GM23338 (cell line): ENCODE data around the gene NEK4. TPM values are rescaled to one million over a fixed set of nuclear protein-coding genes. Genes with fewer than 3 reads are reported as not detected.

ENCODE experiments used
- ATAC-seq: fragments of 200-7000 bp; cut with Tn5 transposase; 3 replicates; pipeline ENCODE4 v1.9.1; 2020
- DNase-seq: peaks from one replicate; pipeline ENCODE4 v3.0.0-alpha.2; 2015; ENCODE audit warnings: low spot score
- H2AFZ ChIP-seq: fragments of 200-600 bp; sonication (generic); 2 replicates; pipeline ENCODE4 v1.8.0; 2016; ENCODE audit warnings: antibody characterized with exemption, mild to moderate bottlenecking, moderate library complexity
- H3F3A ChIP-seq: fragments of 200-600 bp; sonication (generic); replicated peaks from 2 replicates; pipeline ENCODE4 v1.8.0; 2017; ENCODE audit warnings: antibody characterized with exemption, mixed run types, low read depth
- H3K27ac ChIP-seq: fragments of 200-600 bp; sonication (generic); 2 replicates; pipeline ENCODE4 v1.6.1; 2016; ENCODE audit warnings: low read depth
- H3K27me3 ChIP-seq: fragments of 200-600 bp; sonication (generic); 2 replicates; pipeline ENCODE4 v1.8.0; 2016; ENCODE audit warnings: mild to moderate bottlenecking, mixed run types, moderate library complexity; ENCODE audit not compliant: insufficient read depth
- H3K36me3 ChIP-seq: fragments of 200-600 bp; sonication (generic); 2 replicates; pipeline ENCODE4 v1.8.0; 2016; ENCODE audit warnings: mild to moderate bottlenecking; ENCODE audit not compliant: insufficient read depth
- H3K4me1 ChIP-seq: fragments of 200-600 bp; sonication (generic); 2 replicates; pipeline ENCODE4 v1.8.0; 2016; ENCODE audit warnings: mild to moderate bottlenecking, moderate library complexity; ENCODE audit not compliant: insufficient read depth
- H3K4me2 ChIP-seq: fragments of 200-600 bp; sonication (generic); 2 replicates; pipeline ENCODE4 v1.7.1; 2017; ENCODE audit warnings: mixed run types
- H3K4me3 ChIP-seq: fragments of 200-600 bp; sonication (generic); 2 replicates; pipeline ENCODE4 v1.6.1; 2016; ENCODE audit warnings: mixed run types
- H3K79me2 ChIP-seq: fragments of 200-600 bp; sonication (generic); replicated peaks from 2 replicates; pipeline ENCODE4 v1.8.0; 2017; ENCODE audit warnings: mild to moderate bottlenecking; ENCODE audit not compliant: insufficient read depth
- H3K9me2 ChIP-seq: fragments of 200-600 bp; sonication (generic); 2 replicates; pipeline ENCODE4 v1.8.0; 2017; ENCODE audit not compliant: insufficient read depth
- H4K20me1 ChIP-seq: fragments of 200-600 bp; sonication (generic); replicated peaks from 2 replicates; pipeline ENCODE4 v1.8.0; 2017; ENCODE audit warnings: mild to moderate bottlenecking; ENCODE audit not compliant: insufficient read depth
- H3K27ac Mint-ChIP-seq: 2 replicates; pipeline ENCODE4 v1.8.0; 2020; ENCODE audit warnings: inconsistent platforms, mild to moderate bottlenecking, moderate library complexity, mixed read lengths
- H3K27me3 Mint-ChIP-seq: 3 replicates; pipeline ENCODE4 v1.8.0; 2022; ENCODE audit warnings: low read depth, mild to moderate bottlenecking, moderate library complexity, mixed read lengths, inconsistent platforms; ENCODE audit not compliant: insufficient read depth, poor library complexity
- H3K36me3 Mint-ChIP-seq: 3 replicates; pipeline ENCODE4 v1.8.0; 2021; ENCODE audit warnings: low read depth, mild to moderate bottlenecking, inconsistent platforms, moderate library complexity, mixed read lengths
- H3K4me1 Mint-ChIP-seq: 3 replicates; pipeline ENCODE4 v1.8.0; 2020; ENCODE audit warnings: mild to moderate bottlenecking, inconsistent platforms, mixed read lengths
- H3K4me3 Mint-ChIP-seq: 3 replicates; pipeline ENCODE4 v1.8.0; 2021; ENCODE audit warnings: moderate library complexity, mild to moderate bottlenecking, inconsistent platforms, mixed read lengths
- H3K9me3 Mint-ChIP-seq: 3 replicates; pipeline ENCODE4 v1.8.0; 2020; ENCODE audit warnings: moderate library complexity, mild to moderate bottlenecking, inconsistent platforms, mixed read lengths
- JUNB ChIP-seq: IDR thresholded peaks from one replicate; pipeline ENCODE4 v1.6.1; 2016; ENCODE audit warnings: antibody characterized with exemption; ENCODE audit not compliant: unreplicated experiment
- REST ChIP-seq: IDR thresholded peaks from one replicate; pipeline ENCODE4 v1.6.1; 2018; ENCODE audit warnings: antibody characterized with exemption; ENCODE audit not compliant: unreplicated experiment
- ZNF114 ChIP-seq: fragments of 250-450 bp; sonication (Bioruptor Pico); IDR thresholded peaks from 2 replicates; pipeline ENCODE4 v1.5.0; 2020; ENCODE audit warnings: mild to moderate bottlenecking, moderate library complexity
- polyA plus RNA-seq: library from polyadenylated mRNA; unstranded; fragments of >200 nt; fragmentation: Nextera tagmentation; extraction: Ambion mirVana; gene quantifications from 2 replicates; pipeline ENCODE4 v1.2.1, GENCODE V29; 2016
- total RNA-seq: library from RNA; depleted of rRNA; stranded (reverse); fragments of >200 nt; shearing (Covaris generic); gene quantifications from 2 replicates; pipeline ENCODE4 v1.2.3, GENCODE V29; 2014
- TF ChIP-seq, protein P1 (sequence below): fragments of 250-450 bp; sonication (Bioruptor Pico); IDR thresholded peaks from 2 replicates; pipeline ENCODE4 v1.5.0; 2020; ENCODE audit warnings: mild to moderate bottlenecking, moderate library complexity

NEK4 gene
- total and polyA plus RNA-seq, 2 experiments from 2014 or later, result 8.6 to 42.7 TPM

DNA sequence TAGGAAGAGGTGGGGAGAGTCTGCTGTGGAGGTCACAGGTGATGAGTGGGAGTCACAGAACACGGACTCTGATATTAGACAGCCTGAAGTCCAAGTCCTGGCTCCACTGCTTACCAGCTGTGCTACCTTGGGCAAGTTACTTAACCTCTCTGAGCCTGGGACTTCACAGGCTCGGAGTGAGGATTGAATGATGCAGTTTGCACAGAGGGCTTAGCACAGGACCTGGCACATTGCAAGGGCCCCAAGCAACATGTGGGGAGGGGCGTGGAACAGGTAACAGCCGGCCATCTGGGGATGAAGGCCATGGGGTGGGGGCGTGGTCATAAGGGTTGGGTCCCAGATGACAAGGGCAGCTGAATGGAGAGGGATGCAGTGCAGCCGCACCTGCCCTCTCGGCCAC is 19.6 kb upstream of the NEK4 start (continued):
- TF ChIP-seq, protein P1, sequence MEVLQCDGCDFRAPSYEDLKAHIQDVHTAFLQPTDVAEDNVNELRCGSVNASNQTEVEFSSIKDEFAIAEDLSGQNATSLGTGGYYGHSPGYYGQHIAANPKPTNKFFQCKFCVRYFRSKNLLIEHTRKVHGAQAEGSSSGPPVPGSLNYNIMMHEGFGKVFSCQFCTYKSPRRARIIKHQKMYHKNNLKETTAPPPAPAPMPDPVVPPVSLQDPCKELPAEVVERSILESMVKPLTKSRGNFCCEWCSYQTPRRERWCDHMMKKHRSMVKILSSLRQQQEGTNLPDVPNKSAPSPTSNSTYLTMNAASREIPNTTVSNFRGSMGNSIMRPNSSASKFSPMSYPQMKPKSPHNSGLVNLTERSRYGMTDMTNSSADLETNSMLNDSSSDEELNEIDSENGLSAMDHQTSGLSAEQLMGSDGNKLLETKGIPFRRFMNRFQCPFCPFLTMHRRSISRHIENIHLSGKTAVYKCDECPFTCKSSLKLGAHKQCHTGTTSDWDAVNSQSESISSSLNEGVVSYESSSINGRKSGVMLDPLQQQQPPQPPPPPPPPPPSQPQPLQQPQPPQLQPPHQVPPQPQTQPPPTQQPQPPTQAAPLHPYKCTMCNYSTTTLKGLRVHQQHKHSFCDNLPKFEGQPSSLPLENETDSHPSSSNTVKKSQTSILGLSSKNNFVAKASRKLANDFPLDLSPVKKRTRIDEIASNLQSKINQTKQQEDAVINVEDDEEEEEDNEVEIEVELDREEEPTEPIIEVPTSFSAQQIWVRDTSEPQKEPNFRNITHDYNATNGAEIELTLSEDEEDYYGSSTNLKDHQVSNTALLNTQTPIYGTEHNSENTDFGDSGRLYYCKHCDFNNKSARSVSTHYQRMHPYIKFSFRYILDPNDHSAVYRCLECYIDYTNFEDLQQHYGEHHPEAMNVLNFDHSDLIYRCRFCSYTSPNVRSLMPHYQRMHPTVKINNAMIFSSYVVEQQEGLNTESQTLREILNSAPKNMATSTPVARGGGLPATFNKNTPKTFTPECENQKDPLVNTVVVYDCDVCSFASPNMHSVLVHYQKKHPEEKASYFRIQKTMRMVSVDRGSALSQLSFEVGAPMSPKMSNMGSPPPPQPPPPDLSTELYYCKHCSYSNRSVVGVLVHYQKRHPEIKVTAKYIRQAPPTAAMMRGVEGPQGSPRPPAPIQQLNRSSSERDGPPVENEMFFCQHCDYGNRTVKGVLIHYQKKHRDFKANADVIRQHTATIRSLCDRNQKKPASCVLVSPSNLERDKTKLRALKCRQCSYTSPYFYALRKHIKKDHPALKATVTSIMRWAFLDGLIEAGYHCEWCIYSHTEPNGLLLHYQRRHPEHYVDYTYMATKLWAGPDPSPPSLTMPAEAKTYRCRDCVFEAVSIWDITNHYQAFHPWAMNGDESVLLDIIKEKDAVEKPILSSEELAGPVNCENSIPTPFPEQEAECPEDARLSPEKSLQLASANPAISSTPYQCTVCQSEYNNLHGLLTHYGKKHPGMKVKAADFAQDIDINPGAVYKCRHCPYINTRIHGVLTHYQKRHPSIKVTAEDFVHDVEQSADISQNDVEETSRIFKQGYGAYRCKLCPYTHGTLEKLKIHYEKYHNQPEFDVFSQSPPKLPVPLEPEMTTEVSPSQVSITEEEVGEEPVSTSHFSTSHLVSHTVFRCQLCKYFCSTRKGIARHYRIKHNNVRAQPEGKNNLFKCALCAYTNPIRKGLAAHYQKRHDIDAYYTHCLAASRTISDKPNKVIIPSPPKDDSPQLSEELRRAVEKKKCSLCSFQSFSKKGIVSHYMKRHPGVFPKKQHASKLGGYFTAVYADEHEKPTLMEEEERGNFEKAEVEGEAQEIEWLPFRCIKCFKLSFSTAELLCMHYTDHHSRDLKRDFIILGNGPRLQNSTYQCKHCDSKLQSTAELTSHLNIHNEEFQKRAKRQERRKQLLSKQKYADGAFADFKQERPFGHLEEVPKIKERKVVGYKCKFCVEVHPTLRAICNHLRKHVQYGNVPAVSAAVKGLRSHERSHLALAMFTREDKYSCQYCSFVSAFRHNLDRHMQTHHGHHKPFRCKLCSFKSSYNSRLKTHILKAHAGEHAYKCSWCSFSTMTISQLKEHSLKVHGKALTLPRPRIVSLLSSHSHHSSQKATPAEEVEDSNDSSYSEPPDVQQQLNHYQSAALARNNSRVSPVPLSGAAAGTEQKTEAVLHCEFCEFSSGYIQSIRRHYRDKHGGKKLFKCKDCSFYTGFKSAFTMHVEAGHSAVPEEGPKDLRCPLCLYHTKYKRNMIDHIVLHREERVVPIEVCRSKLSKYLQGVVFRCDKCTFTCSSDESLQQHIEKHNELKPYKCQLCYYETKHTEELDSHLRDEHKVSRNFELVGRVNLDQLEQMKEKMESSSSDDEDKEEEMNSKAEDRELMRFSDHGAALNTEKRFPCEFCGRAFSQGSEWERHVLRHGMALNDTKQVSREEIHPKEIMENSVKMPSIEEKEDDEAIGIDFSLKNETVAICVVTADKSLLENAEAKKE (CRISPR knock-in tag), result no peak
- TF ChIP-seq JUNB (no peak), ZNF114 (no peak)

DNA sequence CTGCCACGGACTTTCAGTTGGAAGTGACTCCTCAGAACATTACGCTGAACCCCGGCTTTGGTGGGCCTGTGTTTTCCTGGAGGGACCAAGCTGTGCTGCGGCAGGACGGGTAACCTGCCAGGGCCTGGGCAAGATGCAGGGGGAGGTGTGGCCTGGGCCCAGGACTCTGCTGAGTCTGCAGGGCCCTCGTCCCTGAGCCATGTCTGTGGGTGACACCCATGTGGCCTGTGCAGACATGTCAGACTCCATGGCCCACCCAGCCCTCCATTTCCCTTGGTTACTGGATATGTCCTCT is 19.0 kb upstream of the NEK4 start:
- H3K9me3 Mint-ChIP-seq, result no peaks in the 10 kb centered on the region
- Histone ChIP-seq H3F3A (no peaks in the 10 kb centered on the region), H2AFZ (no peak overlapping the region), H3K4me1 (no peaks in the 10 kb centered on the region), H3K27me3 (no peaks in the 10 kb centered on the region), H3K36me3 (no peaks in the 10 kb centered on the region), H3K79me2 (no peaks in the 10 kb centered on the region), H3K9me2 (no peaks in the 10 kb centered on the region), H3K4me2 (no peak overlapping the region), H3K27ac (no peak overlapping the region), H3K4me3 (no peak overlapping the region), H4K20me1 (no peaks in the 10 kb centered on the region)
- DNase-seq (no peak), ATAC-seq (no peak)
- no peaks in the 10 kb centered on the region; the same call in 2 of the 3 replicates for H3K4me1 Mint-ChIP-seq
- H3K36me3 Mint-ChIP-seq, result no peaks in the 10 kb centered on the region; the same call in 2 of the 3 replicates
- no peak overlapping the region for H3K27ac Mint-ChIP-seq
- H3K4me3 Mint-ChIP-seq, result no peak overlapping the region
- H3K27me3 Mint-ChIP-seq, result peaks cover 30% of the 10 kb centered on the region
- TF ChIP-seq REST, result no peak
